NCI-H1417 treated with DMSO at 0.1 percent for 48 hours (cell line): ENCODE measurements around the gene EPB41.
"Not testable (repeated sequence)": the region's sequence is repeated elsewhere in the genome, so short reads cannot be mapped to it uniquely, and the experiment has no call there.

ENCODE experiments used
- DNase-seq: peaks from one replicate; lab custom pipeline; 2025; lab: John Stamatoyannopoulos, UW

The EPB41 gene

GRCh38 chr1:29133861-29134694 is 219.7 kb downstream of the EPB41 start:
- DNase-seq, result no peak

GRCh38 chr1:29134695-29135028 is 220.3 kb downstream of the EPB41 start:
- DNase-seq, result no peak

- no peak for DNase-seq
Observed at GRCh38 chr1:29136391-29136915, 222.1 kb downstream of the EPB41 start.

GRCh38 chr1:29142714-29143113 is 228.3 kb downstream of the EPB41 start:
- no peak for DNase-seq

DNA sequence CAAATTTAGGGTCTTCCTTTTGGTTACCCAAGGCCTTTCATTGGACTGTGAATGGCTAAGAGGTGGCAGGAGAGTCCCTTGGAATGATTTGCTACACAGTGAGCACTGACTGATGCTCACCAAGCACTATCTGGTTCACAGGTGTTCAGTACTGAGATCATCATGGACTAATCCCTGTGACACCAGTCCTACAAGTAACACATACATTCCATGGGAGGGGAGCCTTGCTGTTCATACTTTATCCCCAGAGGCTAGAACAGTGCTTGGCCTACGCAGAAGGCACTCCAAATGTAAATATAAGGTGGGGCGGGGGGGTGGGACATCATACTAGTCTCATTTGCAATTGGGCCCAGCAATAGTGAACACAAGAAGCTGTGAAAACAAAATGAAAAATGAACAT is 229.8 kb downstream of the EPB41 start:
- no peak for DNase-seq

GRCh38 chr1:29145739-29146437 is 231.5 kb downstream of the EPB41 start:
- DNase-seq, result no peak

DNA sequence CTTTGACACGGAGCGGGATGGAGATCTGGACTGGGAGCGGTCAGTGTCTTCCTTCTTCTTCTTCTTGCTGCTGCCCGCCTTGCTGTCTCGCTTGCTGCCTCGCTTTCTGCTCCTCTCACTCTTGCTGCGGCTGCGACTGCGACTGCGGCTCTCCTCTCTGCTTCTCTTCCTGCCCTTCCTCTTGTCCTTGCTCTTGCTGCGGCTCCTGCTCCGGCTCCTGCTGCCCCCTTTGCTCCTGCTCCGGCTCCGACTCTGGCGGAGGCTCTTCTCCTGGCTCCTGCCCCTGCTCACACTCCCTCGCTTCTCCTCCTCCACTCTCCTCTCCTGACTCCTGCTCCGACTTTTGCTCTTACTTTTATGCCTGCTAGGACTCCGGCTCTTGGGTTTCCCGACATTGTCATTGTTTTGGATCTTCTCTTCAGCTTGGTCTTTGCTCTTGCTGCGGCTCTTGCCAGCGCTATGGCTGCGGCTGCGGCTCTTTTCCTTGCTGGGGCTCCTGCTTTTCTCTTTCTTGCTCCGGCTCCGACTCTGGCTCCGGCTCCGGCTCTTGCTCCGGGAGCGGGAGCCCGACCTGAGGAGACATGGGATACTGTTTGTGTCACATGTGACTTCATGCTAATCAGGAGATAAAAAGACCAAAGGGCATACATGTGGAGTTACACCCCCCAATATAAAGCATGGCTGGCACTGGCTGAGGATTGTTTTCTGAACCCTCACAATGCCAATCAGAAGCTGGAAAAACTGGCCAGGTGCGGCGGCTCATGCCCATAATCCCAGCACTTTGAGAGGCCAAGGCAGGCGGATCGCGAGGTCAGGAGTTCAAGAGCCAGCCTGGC is 234.5 kb downstream of the EPB41 start:
- no peak for DNase-seq

DNA sequence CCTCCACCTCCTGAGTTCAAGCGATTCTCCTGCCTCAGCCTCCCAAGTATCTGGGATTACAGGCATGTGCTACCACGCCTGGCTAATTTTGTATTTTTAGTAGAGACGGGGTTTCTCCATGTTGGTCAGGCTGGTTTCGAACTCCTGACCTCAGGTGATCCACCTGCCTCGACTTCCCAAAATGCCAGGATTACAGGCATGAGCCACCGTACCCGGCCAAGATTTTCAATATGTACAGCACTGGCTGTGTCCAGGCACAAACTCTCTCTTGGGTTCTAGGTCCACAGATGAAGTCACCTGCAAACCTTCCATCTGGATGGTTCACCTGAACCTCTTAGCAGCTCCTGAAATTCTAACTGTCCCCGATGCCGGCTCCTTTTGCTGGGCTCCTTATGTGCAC is 236.0 kb downstream of the EPB41 start:
- not testable (repeated sequence) for DNase-seq

- DNase-seq, result no peak
Observed at GRCh38 chr1:29152046-29152805, 237.9 kb downstream of the EPB41 start.

DNA sequence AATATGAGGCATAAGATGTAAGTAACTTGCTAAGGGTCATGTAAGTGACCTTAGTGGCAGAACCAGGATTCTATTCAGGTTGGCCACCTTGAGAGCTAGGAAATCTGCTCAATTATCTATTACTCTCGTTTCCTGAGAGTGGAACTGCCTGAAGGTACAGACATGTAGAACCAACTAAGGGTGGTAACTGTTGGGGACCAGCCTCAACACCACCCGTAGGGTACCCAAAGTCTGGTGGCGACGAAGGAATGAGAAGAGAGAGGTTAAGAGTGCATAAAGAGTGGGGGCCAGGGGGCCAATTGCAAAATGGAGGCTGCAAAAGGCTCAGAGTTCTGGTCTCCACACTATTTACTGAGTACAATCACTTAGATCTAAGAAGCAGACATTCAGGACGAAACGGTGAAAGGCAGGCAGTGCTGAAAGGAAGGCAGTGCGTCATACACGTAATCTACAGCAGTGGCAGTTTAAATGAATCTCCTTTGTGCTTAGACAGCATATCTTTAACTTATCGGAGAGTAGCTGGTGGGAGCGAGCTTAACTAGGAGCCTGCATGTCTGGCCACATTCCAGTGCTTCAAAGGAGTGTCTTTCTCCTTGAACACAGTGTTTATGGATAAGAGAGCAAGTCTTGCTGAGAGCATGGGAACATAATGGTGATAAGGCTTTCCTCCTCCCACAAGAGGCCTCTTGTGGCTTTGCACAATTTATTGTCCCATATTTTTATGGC is 242.3 kb downstream of the EPB41 start:
- DNase-seq, result no peak

DNA sequence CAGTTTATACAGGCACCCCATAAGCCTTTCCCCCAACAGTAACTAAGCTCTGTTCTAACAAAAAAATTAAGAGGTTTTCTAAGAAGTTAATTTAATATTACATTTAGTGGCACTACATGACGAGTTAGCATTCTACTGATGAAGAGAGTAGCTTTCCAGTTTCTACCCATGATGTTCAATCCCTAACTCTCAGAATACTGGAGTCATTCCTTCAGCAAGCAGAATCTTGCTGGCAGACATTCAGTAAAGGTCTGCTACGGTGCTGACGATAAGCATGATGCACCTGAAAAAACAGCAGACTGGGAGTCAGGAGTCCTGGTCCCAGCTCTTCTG is 242.9 kb downstream of the EPB41 start:
- no peak for DNase-seq

DNA sequence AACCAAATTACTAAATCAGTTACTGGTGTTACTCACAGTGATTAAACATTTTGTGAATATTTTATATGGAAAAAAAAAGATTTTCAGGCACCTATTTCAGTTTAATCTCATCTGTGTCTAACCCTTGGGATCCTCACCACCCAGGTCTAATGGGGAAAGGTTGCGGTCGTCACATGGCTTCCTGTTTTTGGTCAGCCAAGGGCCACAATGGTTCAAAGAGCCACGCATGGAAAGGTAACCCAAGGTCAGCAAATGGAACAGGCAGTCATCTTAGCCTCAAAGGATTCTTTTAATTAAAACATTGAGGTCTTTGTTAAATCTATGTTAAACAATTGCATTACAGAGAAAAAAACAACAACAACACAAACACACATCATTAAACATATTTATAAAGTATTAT is 245.4 kb downstream of the EPB41 start:
- DNase-seq, result no peak

DNA sequence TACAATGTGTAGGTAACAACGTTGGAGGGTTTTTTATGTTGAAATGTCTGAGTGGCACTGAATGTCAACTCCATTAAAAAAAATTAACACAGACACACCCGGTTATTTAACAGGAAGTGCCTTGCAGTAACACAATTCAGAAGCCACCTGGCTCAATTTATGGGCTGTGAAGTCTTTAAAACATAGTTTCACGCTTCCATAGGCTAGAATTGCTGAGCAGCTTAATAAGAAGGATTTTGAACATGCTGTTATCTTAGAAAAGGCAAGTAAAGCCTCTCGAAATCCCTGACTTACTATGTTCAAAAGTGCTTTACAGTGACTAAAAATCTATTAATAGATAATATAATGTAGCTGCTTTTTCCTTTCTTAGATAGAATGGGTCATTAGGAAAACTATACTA is 247.7 kb downstream of the EPB41 start:
- no peak for DNase-seq

- no peak for DNase-seq
Observed at GRCh38 chr1:29162476-29163138, 248.2 kb downstream of the EPB41 start.

DNA sequence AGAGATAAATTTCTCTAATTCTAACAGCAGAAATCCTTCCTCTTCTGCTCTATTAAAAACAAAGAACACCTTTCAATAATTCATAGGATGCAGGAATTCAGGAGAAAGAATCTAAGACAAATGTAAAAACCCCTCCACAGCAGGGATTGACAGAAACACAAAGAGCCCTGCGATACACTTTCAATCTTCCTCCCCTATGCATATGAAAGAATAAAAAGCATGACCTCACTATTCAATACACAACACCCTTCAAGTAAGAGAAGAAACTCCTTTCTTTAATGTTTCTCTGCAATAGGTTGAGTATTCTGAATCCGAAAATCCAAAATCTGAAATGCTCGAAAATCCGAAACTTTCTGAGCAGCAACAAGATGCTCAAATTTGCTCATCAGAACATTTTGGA is 250.2 kb downstream of the EPB41 start:
- DNase-seq, result no peak

- no peak for DNase-seq
Observed at GRCh38 chr1:29166291-29166878, 252.0 kb downstream of the EPB41 start.

- no peak for DNase-seq
Observed at GRCh38 chr1:29167904-29168303, 253.5 kb downstream of the EPB41 start.
